HT1080 (cell line): Measurements from ENCODE around the gene SLC7A5. TPM values are rescaled to one million over a fixed set of nuclear protein-coding genes. Genes with fewer than 3 reads are reported as not detected.
"Not testable (repeated sequence)": the region's sequence is repeated elsewhere in the genome, so short reads cannot be mapped to it uniquely, and the experiment has no call there.

ENCODE experiments used
- DNase-seq: peaks from one replicate; pipeline ENCODE4 v3.0.0-alpha.2; 2015; ENCODE audit warnings: low read depth
- total RNA-seq: library from RNA; depleted of rRNA; stranded (reverse); fragments of >200 nt; shearing (Covaris generic); gene quantifications from 2 replicates; pipeline ENCODE4 v1.2.3, GENCODE V29; 2014

The SLC7A5 gene
- total RNA-seq, 1 experiment from 2014 or later = 136 TPM

GRCh38 chr16:87834005-87834667 lies 35.2 kb downstream of the SLC7A5 start:
- no peak for DNase-seq

GRCh38 chr16:87833548-87833947 lies 35.8 kb downstream of the SLC7A5 start:
- no peak for DNase-seq

GRCh38 chr16:87832741-87833502 lies 36.4 kb downstream of the SLC7A5 start:
- DNase-seq = no peak

- no peak for DNase-seq
Observed at GRCh38 chr16:87832137-87832527, 37.2 kb downstream of the SLC7A5 start.

- DNase-seq = no peak
Observed at GRCh38 chr16:87831421-87832136, 37.7 kb downstream of the SLC7A5 start.

GRCh38 chr16:87830673-87831420 lies 38.5 kb downstream of the SLC7A5 start:
- no peak for DNase-seq

GRCh38 chr16:87829988-87830672 lies 39.2 kb downstream of the SLC7A5 start:
- DNase-seq = no peak

GRCh38 chr16:87829622-87829980 lies 39.7 kb downstream of the SLC7A5 start:
- no peak for DNase-seq

GRCh38 chr16:87828907-87829621 lies 40.2 kb downstream of the SLC7A5 start:
- no peak for DNase-seq

- no peak for DNase-seq
Observed at GRCh38 chr16:87828071-87828906, 41.0 kb downstream of the SLC7A5 start.

GRCh38 chr16:87827588-87827915 lies 41.8 kb downstream of the SLC7A5 start:
- not testable (repeated sequence) for DNase-seq

- DNase-seq = no peak
Observed at GRCh38 chr16:87826798-87827587, 42.3 kb downstream of the SLC7A5 start.

- DNase-seq = not testable (repeated sequence)
Observed at GRCh38 chr16:87826407-87826797, 42.9 kb downstream of the SLC7A5 start.

- not testable (repeated sequence) for DNase-seq
Observed at GRCh38 chr16:87825842-87826120, 43.5 kb downstream of the SLC7A5 start.

GRCh38 chr16:87824991-87825841 lies 44.1 kb downstream of the SLC7A5 start:
- no peak for DNase-seq

- DNase-seq = no peak
Observed at GRCh38 chr16:87824016-87824990, 45.0 kb downstream of the SLC7A5 start.
